CD4-positive, CD25-positive, alpha-beta regulatory T cell (primary cell): ENCODE results near the gene ABCC4. TPM values are rescaled to one million over a fixed set of nuclear protein-coding genes. Genes with fewer than 3 reads are reported as not detected.

Experiments
- ATAC-seq, 2 donors: fragments of 150-1000 bp; cut with Tn5 transposase; one replicate each; pipeline ENCODE4 v1.10.0; 2021; ENCODE audit warnings: low read depth in 2 of 2, moderate number of reproducible peaks in 2 of 2, moderate library complexity in 1 of 2
- DNase-seq, 3 donors: peaks; one replicate each; pipeline versions ENCODE4 v3.0.0 to v3.0.0-alpha.2; 2012 to 2022; ENCODE audit warnings: mixed read lengths in 1 of 3
- H3K27ac ChIP-seq: one replicate; pipeline ENCODE4 v1.7.0; 2013; ENCODE audit warnings: mild to moderate bottlenecking, low read length; ENCODE audit not compliant: insufficient read depth, poor library complexity, severe bottlenecking
- H3K27me3 ChIP-seq: one replicate; pipeline ENCODE4 v1.7.0; 2013; ENCODE audit warnings: low read length; ENCODE audit not compliant: control insufficient read depth, insufficient read depth
- H3K36me3 ChIP-seq: one replicate; pipeline ENCODE4 v1.7.0; 2013; ENCODE audit warnings: mild to moderate bottlenecking, low read length, moderate library complexity; ENCODE audit not compliant: control insufficient read depth, insufficient read depth
- H3K4me1 ChIP-seq: 2 replicates; pipeline ENCODE4 v1.7.0; 2013; ENCODE audit warnings: mild to moderate bottlenecking, low read length; ENCODE audit not compliant: insufficient read depth, control insufficient read depth, poor library complexity, severe bottlenecking
- H3K4me3 ChIP-seq: one replicate; pipeline ENCODE4 v1.7.0; 2013; ENCODE audit warnings: low read depth, mild to moderate bottlenecking, low read length, moderate library complexity
- H3K9me3 ChIP-seq, 2 experiments: 1 replicate in 1 of 2; 2 replicates in 1 of 2; pipeline ENCODE4 v1.7.0; 2013; ENCODE audit warnings: low read length in 2 of 2, mild to moderate bottlenecking in 1 of 2, moderate library complexity in 1 of 2; ENCODE audit not compliant: control insufficient read depth in 2 of 2
- H3K27ac Mint-ChIP-seq, 3 donors: one replicate each; pipeline ENCODE4 v1.8.0; 2020 to 2022; ENCODE audit warnings: mild to moderate bottlenecking in 3 of 3, mixed read lengths in 3 of 3, moderate library complexity in 2 of 3
- H3K27me3 Mint-ChIP-seq: one replicate; pipeline ENCODE4 v1.8.0; 2022; ENCODE audit warnings: mild to moderate bottlenecking, mixed read lengths
- H3K36me3 Mint-ChIP-seq: one replicate; pipeline ENCODE4 v1.8.0; 2020; ENCODE audit warnings: mixed read lengths
- H3K4me1 Mint-ChIP-seq, 4 donors: one replicate each; pipeline ENCODE4 v1.8.0; 2020 to 2022; ENCODE audit warnings: mixed read lengths in 4 of 4, mild to moderate bottlenecking in 1 of 4
- H3K4me3 Mint-ChIP-seq, 4 donors: one replicate each; pipeline ENCODE4 v1.8.0; 2020 to 2022; ENCODE audit warnings: mild to moderate bottlenecking in 4 of 4, mixed read lengths in 4 of 4, moderate library complexity in 3 of 4
- H3K9me3 Mint-ChIP-seq, 7 donors: one replicate each; pipeline ENCODE4 v1.8.0; 2020 to 2022; ENCODE audit warnings: mixed read lengths in 7 of 7, mild to moderate bottlenecking in 3 of 7, moderate library complexity in 2 of 7
- polyA plus RNA-seq, 4 donors: library from polyadenylated mRNA; unstranded; fragments of 300-500 nt; fragmentation: Illumina TruSeq; gene quantifications; one replicate each; pipeline ENCODE4 v1.2.3, GENCODE V29; 2021
- total RNA-seq: library from RNA; stranded (reverse); gene quantifications from one replicate; pipeline ENCODE4 v1.2.3, GENCODE V29; 2022

ABCC4 gene
- total and polyA plus RNA-seq, 5 donors from 2014 or later: 3.9 to 13.2 (median 6.8) TPM

DNA sequence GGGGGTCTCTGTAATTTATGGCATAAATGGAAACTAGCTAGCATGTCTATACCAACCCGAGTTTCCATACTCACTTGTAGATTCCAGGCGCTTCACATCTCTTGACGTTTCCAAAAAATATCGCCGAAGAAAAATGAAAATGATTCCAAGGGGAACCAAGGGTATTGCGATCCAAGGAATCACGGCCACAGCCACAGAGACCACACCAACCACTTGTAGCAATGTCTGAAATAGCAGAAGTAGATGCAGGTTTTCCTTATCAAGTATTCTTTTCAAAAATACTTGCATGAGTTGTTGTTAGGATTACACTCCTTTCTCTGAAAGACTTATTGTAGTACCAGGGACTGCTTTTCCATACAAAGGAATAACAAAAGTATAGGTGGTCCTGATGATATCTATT lies 218.2 kb downstream of the ABCC4 start:
- Mint-ChIP-seq H3K9me3 (no peaks in the 10 kb centered on the region), H3K4me1 (peaks cover 0 to 8% (median 3%) of the 10 kb centered on the region in 4 donors), H3K4me3 (no peak overlapping the region), H3K27me3 (no peaks in the 10 kb centered on the region), H3K27ac (no peak overlapping the region), H3K36me3 (peaks cover 29% of the 10 kb centered on the region)
- peaks cover 4% of the 10 kb centered on the region for H3K36me3 ChIP-seq
- no peaks in the 10 kb centered on the region for H3K9me3 ChIP-seq
- ATAC-seq: no peak
- DNase-seq: no peak
- H3K4me1 ChIP-seq: no peaks in the 10 kb centered on the region
- H3K27ac ChIP-seq: no peak overlapping the region
- H3K27me3 ChIP-seq: no peaks in the 10 kb centered on the region
- H3K4me3 ChIP-seq: no peak overlapping the region

GRCh38 chr13:95075506-95075905 lies 225.7 kb downstream of the ABCC4 start:
- H3K9me3 Mint-ChIP-seq: peaks cover 0 to 3% (median 0%) of the 10 kb centered on the region in 7 donors
- Histone ChIP-seq H3K27ac (no peak overlapping the region), H3K27me3 (no peaks in the 10 kb centered on the region), H3K9me3 (no peaks in the 10 kb centered on the region), H3K4me3 (no peak overlapping the region), H3K4me1 (no peaks in the 10 kb centered on the region), H3K36me3 (peaks cover 18% of the 10 kb centered on the region)
- peaks cover 52% of the 10 kb centered on the region for H3K36me3 Mint-ChIP-seq
- no peak for ATAC-seq
- H3K4me3 Mint-ChIP-seq: no peak overlapping the region
- H3K27me3 Mint-ChIP-seq: no peaks in the 10 kb centered on the region
- no peak for DNase-seq
- H3K27ac Mint-ChIP-seq: peak overlapping the region in 1 of 3 donors; percentile 29
- peaks cover 0 to 5% (median 0%) of the 10 kb centered on the region in 4 donors for H3K4me1 Mint-ChIP-seq

GRCh38 chr13:95074820-95075219 lies 226.4 kb downstream of the ABCC4 start:
- Histone ChIP-seq H3K27me3 (no peaks in the 10 kb centered on the region), H3K9me3 (no peaks in the 10 kb centered on the region), H3K4me1 (no peaks in the 10 kb centered on the region), H3K36me3 (peaks cover 22% of the 10 kb centered on the region), H3K4me3 (no peak overlapping the region), H3K27ac (no peak overlapping the region)
- Mint-ChIP-seq H3K27me3 (no peaks in the 10 kb centered on the region), H3K4me1 (peaks cover 0 to 5% (median 0%) of the 10 kb centered on the region in 4 donors), H3K9me3 (peaks cover 0 to 3% (median 0%) of the 10 kb centered on the region in 7 donors), H3K36me3 (peaks cover 58% of the 10 kb centered on the region), H3K4me3 (no peak overlapping the region), H3K27ac (no peak overlapping the region)
- no peak for DNase-seq
- ATAC-seq: no peak

- H3K4me3 Mint-ChIP-seq: no peak overlapping the region
- DNase-seq: no peak
- peaks cover 0 to 5% (median 0%) of the 10 kb centered on the region in 4 donors for H3K4me1 Mint-ChIP-seq
- H3K36me3 ChIP-seq: peaks cover 26% of the 10 kb centered on the region
- H3K27ac Mint-ChIP-seq: no peak overlapping the region
- H3K27me3 Mint-ChIP-seq: no peaks in the 10 kb centered on the region
- no peak for ATAC-seq
- no peaks in the 10 kb centered on the region for H3K27me3 ChIP-seq
- peaks cover 67% of the 10 kb centered on the region for H3K36me3 Mint-ChIP-seq
- no peaks in the 10 kb centered on the region for H3K4me1 ChIP-seq
- H3K4me3 ChIP-seq: no peak overlapping the region
- no peak overlapping the region for H3K27ac ChIP-seq
- H3K9me3 ChIP-seq: no peaks in the 10 kb centered on the region
- peaks cover 0 to 3% (median 0%) of the 10 kb centered on the region in 7 donors for H3K9me3 Mint-ChIP-seq
These were observed 227.4 kb downstream of the ABCC4 start for GRCh38 chr13:95073747-95074311.

GRCh38 chr13:95067303-95067702 lies 233.9 kb downstream of the ABCC4 start:
- no peak overlapping the region for H3K27ac ChIP-seq
- H3K27me3 Mint-ChIP-seq: no peaks in the 10 kb centered on the region
- peaks cover 49% of the 10 kb centered on the region for H3K36me3 Mint-ChIP-seq
- no peak overlapping the region for H3K4me3 Mint-ChIP-seq
- H3K27me3 ChIP-seq: no peaks in the 10 kb centered on the region
- no peaks in the 10 kb centered on the region for H3K4me1 ChIP-seq
- H3K36me3 ChIP-seq: peaks cover 18% of the 10 kb centered on the region
- ATAC-seq (no peak), DNase-seq (no peak)
- H3K9me3 ChIP-seq: no peaks in the 10 kb centered on the region
- no peak overlapping the region for H3K4me3 ChIP-seq
- peaks cover 0 to 3% (median 0%) of the 10 kb centered on the region in 7 donors for H3K9me3 Mint-ChIP-seq
- no peaks in the 10 kb centered on the region for H3K4me1 Mint-ChIP-seq
- H3K27ac Mint-ChIP-seq: peak overlapping the region in 1 of 3 donors; percentile 51

- Histone ChIP-seq H3K9me3 (no peaks in the 10 kb centered on the region), H3K4me3 (no peak overlapping the region), H3K27ac (no peak overlapping the region), H3K4me1 (no peaks in the 10 kb centered on the region), H3K36me3 (no peaks in the 10 kb centered on the region), H3K27me3 (no peaks in the 10 kb centered on the region)
- Mint-ChIP-seq H3K36me3 (peaks cover 41% of the 10 kb centered on the region), H3K4me3 (no peak overlapping the region), H3K9me3 (no peaks in the 10 kb centered on the region), H3K4me1 (peaks cover 0 to 2% (median 0%) of the 10 kb centered on the region in 4 donors), H3K27me3 (no peaks in the 10 kb centered on the region), H3K27ac (no peak overlapping the region)
- DNase-seq (no peak), ATAC-seq (no peak)
These were observed 241.2 kb downstream of the ABCC4 start for GRCh38 chr13:95060014-95060519.

- H3K9me3 ChIP-seq: no peaks in the 10 kb centered on the region
- no peak overlapping the region for H3K4me3 Mint-ChIP-seq
- ATAC-seq (no peak), DNase-seq (no peak)
- H3K36me3 Mint-ChIP-seq: peaks cover 36% of the 10 kb centered on the region
- no peaks in the 10 kb centered on the region for H3K4me1 ChIP-seq
- peaks cover 0 to 2% (median 0%) of the 10 kb centered on the region in 4 donors for H3K4me1 Mint-ChIP-seq
- no peaks in the 10 kb centered on the region for H3K9me3 Mint-ChIP-seq
- no peak overlapping the region for H3K4me3 ChIP-seq
- H3K27ac ChIP-seq: no peak overlapping the region
- no peaks in the 10 kb centered on the region for H3K27me3 ChIP-seq
- H3K27me3 Mint-ChIP-seq: no peaks in the 10 kb centered on the region
- no peak overlapping the region for H3K27ac Mint-ChIP-seq
- no peaks in the 10 kb centered on the region for H3K36me3 ChIP-seq
These were observed 241.9 kb downstream of the ABCC4 start for GRCh38 chr13:95059306-95059705.

- no peaks in the 10 kb centered on the region for H3K27me3 Mint-ChIP-seq
- H3K27ac Mint-ChIP-seq: no peak overlapping the region
- H3K4me3 Mint-ChIP-seq: no peak overlapping the region
- peaks cover 0 to 2% (median 0%) of the 10 kb centered on the region in 4 donors for H3K4me1 Mint-ChIP-seq
- Histone ChIP-seq H3K27ac (no peak overlapping the region), H3K27me3 (no peaks in the 10 kb centered on the region), H3K4me1 (no peaks in the 10 kb centered on the region), H3K36me3 (no peaks in the 10 kb centered on the region), H3K4me3 (no peak overlapping the region), H3K9me3 (no peaks in the 10 kb centered on the region)
- no peak for DNase-seq
- no peaks in the 10 kb centered on the region for H3K9me3 Mint-ChIP-seq
- peaks cover 36% of the 10 kb centered on the region for H3K36me3 Mint-ChIP-seq
- no peak for ATAC-seq
These were observed 242.6 kb downstream of the ABCC4 start for GRCh38 chr13:95058680-95059079.
